ENCODE measurements around the gene IGSF21.

- TF ChIP-seq POLR2A (IDR thresholded peaks at IDR 0.05) (no peak), CTCF (IDR thresholded peaks at IDR 0.05) (no peak)
Observed at GRCh38 chr1:18247151-18247550, 139.6 kb downstream of the IGSF21 start.
